GM12864 (cell line): ENCODE data around the gene RBM41.

ENCODE experiments used
- DNase-seq: peaks from one replicate; pipeline ENCODE4 v3.0.0-alpha.2; 2011; ENCODE audit warnings: low read depth
- H3K4me3 ChIP-seq: 2 replicates; pipeline ENCODE4 v1.5.1; 2011; ENCODE audit warnings: mild to moderate bottlenecking, low read depth, low read length, control low read depth
- CTCF ChIP-seq: IDR thresholded peaks from 2 replicates; pipeline ENCODE4 v1.5.1; 2011; ENCODE audit warnings: low read depth, mild to moderate bottlenecking, moderate library complexity, low read length, control low read depth, inconsistent platforms; ENCODE audit errors: missing control alignments

RBM41 gene

GRCh38 chrX:107146670-107147069, 28.0 kb upstream of the RBM41 start:
- TF ChIP-seq CTCF = no peak
- no peak for DNase-seq
- H3K4me3 ChIP-seq = no peak overlapping the region

- H3K4me3 ChIP-seq = no peak overlapping the region
- TF ChIP-seq CTCF = no peak
- DNase-seq = no peak
Observed at GRCh38 chrX:107135965-107136307, 17.3 kb upstream of the RBM41 start.

GRCh38 chrX:107135049-107135964, 16.7 kb upstream of the RBM41 start:
- TF ChIP-seq CTCF = no peak
- no peak overlapping the region for H3K4me3 ChIP-seq
- no peak for DNase-seq

- no peak for DNase-seq
- H3K4me3 ChIP-seq = no peak overlapping the region
- TF ChIP-seq CTCF = no peak
Observed at GRCh38 chrX:107123750-107124149, 5.1 kb upstream of the RBM41 start.

- H3K4me3 ChIP-seq = peak overlapping the region; percentile 66
- DNase-seq = no peak
- TF ChIP-seq CTCF = no peak
Observed at GRCh38 chrX:107119283-107119682, 661 bp upstream of the RBM41 start.

GRCh38 chrX:107117993-107118321, 665 bp downstream of the RBM41 start:
- H3K4me3 ChIP-seq = peak overlapping the region; percentile 66
- peak; percentile 24 for DNase-seq
- no peak for TF ChIP-seq CTCF

- no peak for TF ChIP-seq CTCF
- DNase-seq = no peak
- no peak overlapping the region for H3K4me3 ChIP-seq
Observed at GRCh38 chrX:107107459-107107858, 11.2 kb downstream of the RBM41 start.
